IMR-90 (cell line): ENCODE data around the gene JMJD6. TPM values are rescaled to one million over a fixed set of nuclear protein-coding genes. Genes with fewer than 3 reads are reported as not detected.

Source experiments
- ATAC-seq: fragments of 200-7000 bp; cut with Tn5 transposase; 2 replicates; pipeline ENCODE4 v1.9.1; 2020; ENCODE audit warnings: low read depth, mild to moderate bottlenecking, moderate library complexity
- BruUV-seq: library from RNA; stranded (reverse); fragments of 400-500 nt; replicated peaks from 2 replicates; lab custom pipeline; 2021; lab: Mats Ljungman, UMichigan
- CTCF ChIA-PET: fragments of 300-600 bp; formaldehyde crosslinking; extraction: SDS; loops from one replicate; lab custom pipeline; 2021; ENCODE audit warnings: antibody characterized with exemption; lab: Yijun Ruan, JAX
- POLR2A ChIA-PET: fragments of 300-600 bp; sonication (Branson Sonifier 250); formaldehyde crosslinking; loops from one replicate; lab custom pipeline; 2022; ENCODE audit warnings: antibody characterized with exemption; ENCODE audit not compliant: unreplicated experiment; lab: Charles Lee
- DNase-seq: peaks from one replicate; pipeline ENCODE4 v3.0.0; 2013
- H2AFZ ChIP-seq: replicated peaks from 2 replicates; pipeline ENCODE3; 2013; ENCODE audit warnings: low read length, mild to moderate bottlenecking; ENCODE audit not compliant: poor library complexity
- H2AK5ac ChIP-seq: 2 replicates; pipeline ENCODE4 v1.6.1; 2013; ENCODE audit warnings: low read depth, low read length, inconsistent platforms
- H2AK9ac ChIP-seq: replicated peaks from 2 replicates; pipeline ENCODE3; 2013; ENCODE audit warnings: mild to moderate bottlenecking, low read depth, low read length, moderate library complexity; ENCODE audit not compliant: poor library complexity
- H2BK120ac ChIP-seq: 2 replicates; pipeline ENCODE4 v1.6.1; 2013; ENCODE audit warnings: low read depth, low read length, inconsistent platforms
- H2BK15ac ChIP-seq: 3 replicates; pipeline ENCODE4 v1.6.1; 2013; ENCODE audit warnings: low read depth, low read length, inconsistent platforms
- H2BK20ac ChIP-seq: 2 replicates; pipeline ENCODE4 v1.6.1; 2013; ENCODE audit warnings: low read depth, mild to moderate bottlenecking, inconsistent platforms, low read length, moderate library complexity
- H2BK5ac ChIP-seq: 2 replicates; pipeline ENCODE4 v1.6.1; 2013; ENCODE audit warnings: mild to moderate bottlenecking, low read depth, low read length, inconsistent platforms; ENCODE audit not compliant: poor library complexity, severe bottlenecking
- H3K14ac ChIP-seq: replicated peaks from 2 replicates; pipeline ENCODE4 v1.6.1; 2013; ENCODE audit warnings: low read depth, low read length, inconsistent platforms
- H3K18ac ChIP-seq: 2 replicates; pipeline ENCODE4 v1.6.1; 2013; ENCODE audit warnings: low read depth, low read length, control low read depth
- H3K23ac ChIP-seq: 2 replicates; pipeline ENCODE4 v1.6.1; 2013; ENCODE audit warnings: low read depth, low read length, inconsistent platforms
- H3K27ac ChIP-seq: 2 replicates; pipeline ENCODE4 v1.5.1; 2013; ENCODE audit warnings: mild to moderate bottlenecking, control low read depth, low read length; ENCODE audit not compliant: insufficient read depth
- H3K27me3 ChIP-seq: 2 replicates; pipeline ENCODE4 v1.6.1; 2013; ENCODE audit warnings: low read length; ENCODE audit not compliant: control insufficient read depth, insufficient read depth
- H3K36me3 ChIP-seq: 2 replicates; pipeline ENCODE4 v1.6.1; 2013; ENCODE audit warnings: low read length, mixed read lengths; ENCODE audit not compliant: control insufficient read depth, insufficient read depth
- H3K4ac ChIP-seq: 2 replicates; pipeline ENCODE4 v1.6.1; 2013; ENCODE audit warnings: low read depth, low read length, inconsistent platforms
- H3K4me1 ChIP-seq: 2 replicates; pipeline ENCODE4 v1.6.1; 2013; ENCODE audit warnings: low read length, mixed read lengths; ENCODE audit not compliant: control insufficient read depth, insufficient read depth
- H3K4me2 ChIP-seq: 2 replicates; pipeline ENCODE4 v1.6.1; 2013; ENCODE audit warnings: low read depth, mild to moderate bottlenecking, control low read depth, low read length, moderate library complexity
- H3K4me3 ChIP-seq: 2 replicates; pipeline ENCODE4 v1.5.1; 2013; ENCODE audit warnings: low read depth, mild to moderate bottlenecking, control low read depth, low read length, moderate library complexity; ENCODE audit not compliant: insufficient read depth
- H3K56ac ChIP-seq: 2 replicates; pipeline ENCODE4 v1.6.1; 2013; ENCODE audit warnings: low read length, inconsistent platforms; ENCODE audit not compliant: insufficient read depth; ENCODE audit errors: extremely low read depth
- H3K79me1 ChIP-seq, 2 experiments: 2 replicates each; pipeline ENCODE4 v1.6.1; 2013; ENCODE audit warnings: low read length in 2 of 2, inconsistent platforms in 1 of 2, low read depth in 1 of 2
- H3K9ac ChIP-seq: 2 replicates; pipeline ENCODE4 v1.6.1; 2013; ENCODE audit warnings: low read depth, low read length, control low read depth
- H3K9me1 ChIP-seq: 2 replicates; pipeline ENCODE4 v1.6.1; 2013; ENCODE audit warnings: low read length, inconsistent platforms; ENCODE audit not compliant: insufficient read depth
- H3K9me3 ChIP-seq: 2 replicates; pipeline ENCODE4 v1.6.1; 2013; ENCODE audit warnings: low read length; ENCODE audit not compliant: control insufficient read depth, insufficient read depth
- H4K20me1 ChIP-seq: 2 replicates; pipeline ENCODE4 v1.6.1; 2013; ENCODE audit warnings: low read length, inconsistent platforms; ENCODE audit not compliant: insufficient read depth
- H4K5ac ChIP-seq: 2 replicates; pipeline ENCODE4 v1.6.1; 2013; ENCODE audit warnings: mild to moderate bottlenecking, low read depth, low read length, control low read depth
- H4K8ac ChIP-seq, 2 experiments: 2 replicates each; pipeline ENCODE4 v1.6.1; 2013; ENCODE audit warnings: low read depth in 2 of 2, low read length in 2 of 2, control low read depth in 1 of 2, inconsistent platforms in 1 of 2
- H4K91ac ChIP-seq: 2 replicates; pipeline ENCODE4 v1.6.1; 2013; ENCODE audit warnings: low read depth, low read length, inconsistent platforms; ENCODE audit not compliant: insufficient read depth
- BHLHE40 ChIP-seq: fragments of 150-350 bp; IDR thresholded peaks from 2 replicates; pipeline ENCODE4 v1.6.1; 2016; ENCODE audit warnings: mild to moderate bottlenecking, low read depth, low read length
- FOS ChIP-seq: fragments of 150-350 bp; IDR thresholded peaks from 2 replicates; pipeline ENCODE4 v1.6.1; 2016; ENCODE audit warnings: low read depth, low read length
- MAFK ChIP-seq: IDR thresholded peaks from 2 replicates; pipeline ENCODE4 v1.6.1; 2012; ENCODE audit warnings: low read depth, low read length, improper control_type of control experiment
- MXI1 ChIP-seq: IDR thresholded peaks from 2 replicates; pipeline ENCODE4 v1.6.1; 2012; ENCODE audit warnings: low read depth, mild to moderate bottlenecking, low read length, moderate library complexity, borderline replicate concordance
- NFE2L2 ChIP-seq: fragments of 150-350 bp; IDR thresholded peaks from 2 replicates; pipeline ENCODE4 v1.6.1; 2016; ENCODE audit warnings: low read depth, mild to moderate bottlenecking, low read length
- POLR2A ChIP-seq: IDR thresholded peaks from 2 replicates; pipeline ENCODE4 v1.6.1; 2012; ENCODE audit warnings: mild to moderate bottlenecking, low read depth, low read length
- RAD21 ChIP-seq: IDR thresholded peaks from 2 replicates; pipeline ENCODE4 v1.6.1; 2012; ENCODE audit warnings: low read length, improper control_type of control experiment
- RFX5 ChIP-seq: IDR thresholded peaks from 2 replicates; pipeline ENCODE4 v1.8.0; 2012; ENCODE audit warnings: low read depth, mild to moderate bottlenecking, low read length, moderate library complexity
- SMC3 ChIP-seq: fragments of 150-350 bp; IDR thresholded peaks from 2 replicates; pipeline ENCODE4 v1.6.1; 2016; ENCODE audit warnings: low read depth, mild to moderate bottlenecking, antibody characterized with exemption, low read length, moderate library complexity
- WGBS, 2 experiments: methylation state at CpG; one replicate each; pipeline versions ENCODE4 v1.1.5 to v1.1.7; 2013; ENCODE audit warnings: missing lambda C conversion rate in 2 of 2; ENCODE audit not compliant: insufficient read length in 1 of 2; ENCODE audit errors: extremely low coverage in 2 of 2; 5-methylcytosine and 5-hydroxymethylcytosine counted together
- dilution Hi-C: fragments of 300-500 bp; cut with HindIII; formaldehyde crosslinking; loops from one replicate; pipeline ENCODE4 v1.14.3; 2018; ENCODE audit warnings: low sequenced_read_pairs; ENCODE audit not compliant: unreplicated experiment
- in situ Hi-C: fragments of 300-500 bp; cut with MboI; formaldehyde crosslinking; loops from 3 replicates; pipeline ENCODE4 v1.14.3; 2019; ENCODE audit warnings: low sequenced_read_pairs, inconsistent platforms, mixed read lengths
- intact Hi-C: fragments of 100-400 bp; cut with micrococcal nuclease; formaldehyde crosslinking; loops from 2 replicates; pipeline ENCODE4 v1.10.0; 2022
- polyA plus RNA-seq, 3 experiments: library from polyadenylated mRNA; depleted of rRNA; stranded (reverse); fragments of >200 nt; gene quantifications; 2 replicates each; pipeline ENCODE4 v1.2.3, GENCODE V29; 2012; ENCODE audit warnings: low replicate concordance in 1 of 3
- total RNA-seq: library from RNA; depleted of rRNA; stranded (reverse); fragments of >200 nt; gene quantifications from 2 replicates; pipeline ENCODE4 v1.2.3, GENCODE V29; 2012
- TF ChIP-seq, protein P1 (sequence below): conservative IDR thresholded peaks from 2 replicates; pipeline ENCODE4 v1.5.1; 2012; ENCODE audit warnings: mild to moderate bottlenecking, low read depth, low read length, improper control_type of control experiment

Gene JMJD6
- total and polyA plus RNA-seq, 2 of the 4 experiments (the other 2 are of a cell fraction), result 24.4 to 33.7 TPM

DNA sequence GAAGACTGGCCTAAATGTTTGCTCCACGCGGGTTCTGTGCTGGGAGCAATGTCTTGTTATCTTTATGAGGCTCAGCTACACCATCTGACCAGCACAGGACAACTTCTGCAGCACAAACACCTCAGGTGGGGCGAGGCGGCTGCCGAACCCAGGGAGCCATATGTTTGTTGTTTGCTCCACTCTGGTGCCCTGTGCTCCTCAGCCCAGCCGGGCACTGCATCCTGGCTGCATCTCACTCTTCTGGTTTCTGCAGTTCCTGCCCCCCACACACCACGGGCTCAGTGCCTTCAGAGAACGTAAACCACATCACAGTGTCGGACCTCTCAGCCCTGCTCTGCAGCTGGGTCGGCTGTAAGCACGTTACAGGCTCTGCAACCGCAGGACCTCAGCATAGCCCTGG, 48.1 kb downstream of the JMJD6 start:
- H3K23ac ChIP-seq, result no peak overlapping the region
- no peak overlapping the region for H3K18ac ChIP-seq
- H3K4me2 ChIP-seq, result no peak overlapping the region
- H4K5ac ChIP-seq, result no peak overlapping the region
- H2BK20ac ChIP-seq, result no peak overlapping the region
- no peak overlapping the region for H3K14ac ChIP-seq
- no peak overlapping the region for H3K27ac ChIP-seq
- no TSS peak for BruUV-seq
- peaks cover under 1% of the 10 kb centered on the region for H3K9me1 ChIP-seq
- H3K4me3 ChIP-seq, result no peak overlapping the region
- no peak overlapping the region for H4K8ac ChIP-seq
- H2BK15ac ChIP-seq, result no peak overlapping the region
- no peak overlapping the region for H3K9ac ChIP-seq
- H4K20me1 ChIP-seq, result peaks cover 24% of the 10 kb centered on the region
- H4K91ac ChIP-seq, result no peak overlapping the region
- H3K56ac ChIP-seq, result no peak overlapping the region
- peaks cover 0 to 43% of the 10 kb centered on the region in 2 experiments; a peak in 3 of 4 replicates for H3K79me1 ChIP-seq
- no peak for ATAC-seq
- H3K36me3 ChIP-seq, result peaks cover 51% of the 10 kb centered on the region
- no peak for TF ChIP-seq NFE2L2
- no peak for TF ChIP-seq SMC3
- no peak for TF ChIP-seq RFX5
- no peak for TF ChIP-seq BHLHE40
- TF ChIP-seq POLR2A, result no peak
- TF ChIP-seq MAFK, result no peak
- TF ChIP-seq, protein P1, sequence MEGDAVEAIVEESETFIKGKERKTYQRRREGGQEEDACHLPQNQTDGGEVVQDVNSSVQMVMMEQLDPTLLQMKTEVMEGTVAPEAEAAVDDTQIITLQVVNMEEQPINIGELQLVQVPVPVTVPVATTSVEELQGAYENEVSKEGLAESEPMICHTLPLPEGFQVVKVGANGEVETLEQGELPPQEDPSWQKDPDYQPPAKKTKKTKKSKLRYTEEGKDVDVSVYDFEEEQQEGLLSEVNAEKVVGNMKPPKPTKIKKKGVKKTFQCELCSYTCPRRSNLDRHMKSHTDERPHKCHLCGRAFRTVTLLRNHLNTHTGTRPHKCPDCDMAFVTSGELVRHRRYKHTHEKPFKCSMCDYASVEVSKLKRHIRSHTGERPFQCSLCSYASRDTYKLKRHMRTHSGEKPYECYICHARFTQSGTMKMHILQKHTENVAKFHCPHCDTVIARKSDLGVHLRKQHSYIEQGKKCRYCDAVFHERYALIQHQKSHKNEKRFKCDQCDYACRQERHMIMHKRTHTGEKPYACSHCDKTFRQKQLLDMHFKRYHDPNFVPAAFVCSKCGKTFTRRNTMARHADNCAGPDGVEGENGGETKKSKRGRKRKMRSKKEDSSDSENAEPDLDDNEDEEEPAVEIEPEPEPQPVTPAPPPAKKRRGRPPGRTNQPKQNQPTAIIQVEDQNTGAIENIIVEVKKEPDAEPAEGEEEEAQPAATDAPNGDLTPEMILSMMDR, result no peak
- TF ChIP-seq RAD21, result no peak
- no peak for TF ChIP-seq FOS
- TF ChIP-seq MXI1, result no peak
- no peak overlapping the region for H2AK9ac ChIP-seq
- no peak overlapping the region for H2AK5ac ChIP-seq
- no peaks in the 10 kb centered on the region for H3K9me3 ChIP-seq
- H3K4ac ChIP-seq, result no peak overlapping the region
- DNase-seq, result no peak
- H2AFZ ChIP-seq, result no peak overlapping the region
- peaks cover 8% of the 10 kb centered on the region for H3K4me1 ChIP-seq
- ChIA-PET POLR2A (no interaction called here), CTCF (no interaction called here)
- H3K27me3 ChIP-seq, result no peaks in the 10 kb centered on the region
- intact Hi-C loops (no loop called here), dilution Hi-C loops (no loop called here), in situ Hi-C loops (no loop called here)
- WGBS, 2 experiments, result 80% methylated on average over 2 of the region's 12 CpGs; no CpG with 5 or more reads in 1 of the 2 experiments
- no peak overlapping the region for H2BK5ac ChIP-seq
- H2BK120ac ChIP-seq, result no peak overlapping the region
